H9 (cell line): Measurements from ENCODE around the gene AGPAT2. TPM values are rescaled to one million over a fixed set of nuclear protein-coding genes. Genes with fewer than 3 reads are reported as not detected.

Experiments
- DNase-seq: peaks from one replicate; pipeline ENCODE4 v3.0.0-alpha.2; 2017
- H2AFZ ChIP-seq: one replicate; pipeline ENCODE4 v1.6.1; 2013; ENCODE audit warnings: mild to moderate bottlenecking, low read length, control low read depth, moderate library complexity
- H2AK5ac ChIP-seq: 2 replicates; pipeline ENCODE4 v1.6.1; 2013; ENCODE audit warnings: low read length, control low read depth, mixed read lengths; ENCODE audit not compliant: insufficient read length
- H2BK120ac ChIP-seq: one replicate; pipeline ENCODE4 v1.6.1; 2013; ENCODE audit warnings: low read depth, mild to moderate bottlenecking, low read length, control low read depth, inconsistent platforms; ENCODE audit not compliant: poor library complexity, severe bottlenecking
- H2BK12ac ChIP-seq: 2 replicates; pipeline ENCODE4 v1.6.1; 2013; ENCODE audit warnings: low read length, control low read depth, mixed read lengths, low read depth; ENCODE audit not compliant: insufficient read length
- H2BK15ac ChIP-seq: 2 replicates; pipeline ENCODE4 v1.6.1; 2013; ENCODE audit warnings: low read depth, low read length, control low read depth
- H2BK20ac ChIP-seq: one replicate; pipeline ENCODE4 v1.6.1; 2013; ENCODE audit warnings: low read depth, mild to moderate bottlenecking, low read length, control low read depth, inconsistent platforms; ENCODE audit not compliant: poor library complexity, severe bottlenecking
- H2BK5ac ChIP-seq: 2 replicates; pipeline ENCODE4 v1.6.1; 2013; ENCODE audit warnings: low read length, control low read depth, mixed read lengths; ENCODE audit not compliant: insufficient read length
- H3K14ac ChIP-seq: 2 replicates; pipeline ENCODE4 v1.6.1; 2013; ENCODE audit warnings: low read length, control low read depth; ENCODE audit not compliant: insufficient read depth
- H3K18ac ChIP-seq: 2 replicates; pipeline ENCODE4 v1.6.1; 2013; ENCODE audit warnings: low read depth, mild to moderate bottlenecking, mixed read lengths, low read length, control low read depth; ENCODE audit not compliant: insufficient read length
- H3K23ac ChIP-seq: 2 replicates; pipeline ENCODE4 v1.6.1; 2013; ENCODE audit warnings: low read length, control low read depth, mixed read lengths, low read depth; ENCODE audit not compliant: insufficient read length
- H3K23me2 ChIP-seq: 2 replicates; pipeline ENCODE4 v1.6.1; 2013; ENCODE audit warnings: low read depth, mild to moderate bottlenecking, mixed read lengths, low read length, control low read depth; ENCODE audit not compliant: insufficient read length, poor library complexity, severe bottlenecking
- H3K27ac ChIP-seq: 2 replicates; pipeline ENCODE4 v1.5.1; 2013; ENCODE audit warnings: low read length, control low read depth, mixed read lengths, low read depth; ENCODE audit not compliant: insufficient read length
- H3K27me3 ChIP-seq: 2 replicates; pipeline ENCODE4 v1.6.1; 2013; ENCODE audit warnings: low read length, control low read depth, inconsistent platforms; ENCODE audit not compliant: insufficient read depth
- H3K4ac ChIP-seq: 2 replicates; pipeline ENCODE4 v1.6.1; 2013; ENCODE audit warnings: low read depth, mild to moderate bottlenecking, control low read depth, inconsistent platforms, low read length, moderate library complexity
- H3K4me1 ChIP-seq: 2 replicates; pipeline ENCODE4 v1.6.1; 2013; ENCODE audit warnings: low read length, control low read depth, inconsistent platforms; ENCODE audit not compliant: insufficient read depth
- H3K4me2 ChIP-seq: 2 replicates; pipeline ENCODE4 v1.6.1; 2013; ENCODE audit warnings: low read length, control low read depth, mixed read lengths; ENCODE audit not compliant: insufficient read length, insufficient read depth
- H3K56ac ChIP-seq: 2 replicates; pipeline ENCODE4 v1.6.1; 2013; ENCODE audit warnings: low read depth, mild to moderate bottlenecking, mixed read lengths, low read length, control low read depth; ENCODE audit not compliant: insufficient read length
- H3K79me1 ChIP-seq: 2 replicates; pipeline ENCODE4 v1.6.1; 2013; ENCODE audit warnings: low read depth, mild to moderate bottlenecking, moderate library complexity, low read length, control low read depth, inconsistent platforms; ENCODE audit not compliant: insufficient read depth, poor library complexity, severe bottlenecking
- H3K79me2 ChIP-seq: 2 replicates; pipeline ENCODE4 v1.6.1; 2013; ENCODE audit warnings: low read length, control low read depth, inconsistent platforms; ENCODE audit not compliant: insufficient read depth
- H3K9ac ChIP-seq: 2 replicates; pipeline ENCODE4 v1.6.1; 2013; ENCODE audit warnings: low read length, control low read depth, mixed read lengths; ENCODE audit not compliant: insufficient read length; ENCODE audit errors: extremely low read depth
- H3K9me3 ChIP-seq: one replicate; pipeline ENCODE4 v1.6.1; 2013; ENCODE audit warnings: low read depth, low read length, inconsistent platforms; ENCODE audit not compliant: control insufficient read depth
- H3T11ph ChIP-seq: one replicate; pipeline ENCODE4 v1.6.1; 2013; ENCODE audit warnings: mild to moderate bottlenecking, low read length, control low read depth, inconsistent platforms
- H4K20me1 ChIP-seq: one replicate; pipeline ENCODE4 v1.6.1; 2013; ENCODE audit not compliant: control insufficient read depth, insufficient read length, insufficient read depth
- H4K5ac ChIP-seq: 2 replicates; pipeline ENCODE4 v1.6.1; 2013; ENCODE audit warnings: low read depth, mild to moderate bottlenecking, mixed read lengths, low read length, control low read depth; ENCODE audit not compliant: insufficient read length
- H4K8ac ChIP-seq: replicated peaks from 2 replicates; pipeline ENCODE4 v1.6.1; 2013; ENCODE audit warnings: low read length, control low read depth, mixed read lengths, low read depth; ENCODE audit not compliant: insufficient read length
- H4K91ac ChIP-seq: 2 replicates; pipeline ENCODE4 v1.6.1; 2013; ENCODE audit warnings: low read depth, mild to moderate bottlenecking, moderate library complexity, mixed read lengths, low read length, control low read depth; ENCODE audit not compliant: insufficient read length
- H3K27ac Mint-ChIP-seq, 3 experiments: 2 replicates in 2 of 3; 3 replicates in 1 of 3; pipeline ENCODE4 v1.8.0; 2020 to 2021; ENCODE audit warnings: mixed read lengths in 3 of 3, mild to moderate bottlenecking in 1 of 3, moderate library complexity in 1 of 3
- H3K27me3 Mint-ChIP-seq: 2 replicates; pipeline ENCODE4 v1.8.0; 2021; ENCODE audit warnings: low read depth, mild to moderate bottlenecking, moderate library complexity, mixed read lengths
- H3K36me3 Mint-ChIP-seq, 3 experiments: 2 replicates in 2 of 3; 3 replicates in 1 of 3; pipeline ENCODE4 v1.8.0; 2020 to 2021; ENCODE audit warnings: low read depth in 3 of 3, mixed read lengths in 3 of 3; ENCODE audit not compliant: insufficient read depth in 1 of 3
- H3K4me1 Mint-ChIP-seq, 2 experiments: 2 replicates each; pipeline ENCODE4 v1.8.0; 2020; ENCODE audit warnings: mixed read lengths in 2 of 2
- H3K4me3 Mint-ChIP-seq, 2 experiments: 2 replicates in 1 of 2; 3 replicates in 1 of 2; pipeline ENCODE4 v1.8.0; 2020 to 2021; ENCODE audit warnings: mild to moderate bottlenecking in 2 of 2, mixed read lengths in 2 of 2, moderate library complexity in 1 of 2
- H3K9me3 Mint-ChIP-seq, 2 experiments: 2 replicates in 1 of 2; 3 replicates in 1 of 2; pipeline ENCODE4 v1.8.0; 2020; ENCODE audit warnings: mild to moderate bottlenecking in 2 of 2, mixed read lengths in 2 of 2, moderate library complexity in 1 of 2
- CTCF ChIP-seq: fragments of 200-600 bp; sonication (generic); conservative IDR thresholded peaks from 3 replicates; pipeline ENCODE4 v1.8.0; 2021; ENCODE audit warnings: antibody characterized with exemption, mild to moderate bottlenecking
- WGBS: extraction: QIAGEN DNeasy Blood & Tissue Kit; methylation state at CpG from one replicate; pipeline ENCODE4 v1.1.7; 2013; ENCODE audit warnings: missing lambda C conversion rate, low lambda C conversion rate, mixed read lengths; ENCODE audit not compliant: insufficient read length; ENCODE audit errors: extremely low coverage; 5-methylcytosine and 5-hydroxymethylcytosine counted together
- total RNA-seq: library from RNA; stranded (reverse); gene quantifications from 2 replicates; pipeline ENCODE4 v1.2.1, GENCODE V29; 2021

The AGPAT2 gene
- total RNA-seq, 1 experiment from 2014 or later, result 29.7 TPM

- no peak overlapping the region for H3K9ac ChIP-seq
- H4K20me1 ChIP-seq, result peaks cover 6% of the 10 kb centered on the region
- Mint-ChIP-seq H3K9me3 (no peaks in the 10 kb centered on the region), H3K4me3 (no peak overlapping the region), H3K36me3 (no peaks in the 10 kb centered on the region), H3K27ac (0 out of 7 replicates have a peak overlapping the region, but pooled peaks of 1 of the 3 experiments have one; percentile 28), H3K4me1 (0 out of 4 replicates have a peak, but pooled peaks cover 0 to 2% of the 10 kb centered on the region in 2 experiments), H3K27me3 (peaks cover 2% of the 10 kb centered on the region; the same call in 1 of the 2 replicates)
- no peak overlapping the region for H3K14ac ChIP-seq
- H3K9me3 ChIP-seq, result no peaks in the 10 kb centered on the region
- no peak overlapping the region for H4K91ac ChIP-seq
- no peak overlapping the region for H2AFZ ChIP-seq
- no peak for DNase-seq
- H2AK5ac ChIP-seq, result no peak overlapping the region
- no peak overlapping the region for H2BK120ac ChIP-seq
- no peak overlapping the region for H3K4me2 ChIP-seq
- no peaks in the 10 kb centered on the region for H3K79me1 ChIP-seq
- no peak overlapping the region for H3K4ac ChIP-seq
- H3K23me2 ChIP-seq, result no peaks in the 10 kb centered on the region
- no peak overlapping the region for H4K5ac ChIP-seq
- H4K8ac ChIP-seq, result no peak overlapping the region
- H3T11ph ChIP-seq, result no peak overlapping the region
- no peak overlapping the region for H2BK5ac ChIP-seq
- H2BK15ac ChIP-seq, result no peak overlapping the region
- TF ChIP-seq CTCF, result no peak
- no peak overlapping the region for H3K56ac ChIP-seq
- H3K18ac ChIP-seq, result no peak overlapping the region
- H3K23ac ChIP-seq, result no peak overlapping the region
- H2BK20ac ChIP-seq, result no peak overlapping the region
- H2BK12ac ChIP-seq, result no peak overlapping the region
- H3K27me3 ChIP-seq, result no peaks in the 10 kb centered on the region
- H3K4me1 ChIP-seq, result no peaks in the 10 kb centered on the region
- H3K79me2 ChIP-seq, result no peaks in the 10 kb centered on the region
- WGBS, result no CpG with 5 or more reads among the region's 30 CpGs
- H3K27ac ChIP-seq, result no peak overlapping the region
Observed at GRCh38 chr9:136626066-136626725, 61.1 kb downstream of the AGPAT2 start.
